ENCODE data around the gene SLC25A43.
"Not testable (repeated sequence)": the region's sequence is repeated elsewhere in the genome, so short reads cannot be mapped to it uniquely, and the experiment has no call there.

Gene SLC25A43

GRCh38 chrX:119468551-119469312, 69.6 kb downstream of the SLC25A43 start:
- DNase-seq = peak; percentile 61

DNA sequence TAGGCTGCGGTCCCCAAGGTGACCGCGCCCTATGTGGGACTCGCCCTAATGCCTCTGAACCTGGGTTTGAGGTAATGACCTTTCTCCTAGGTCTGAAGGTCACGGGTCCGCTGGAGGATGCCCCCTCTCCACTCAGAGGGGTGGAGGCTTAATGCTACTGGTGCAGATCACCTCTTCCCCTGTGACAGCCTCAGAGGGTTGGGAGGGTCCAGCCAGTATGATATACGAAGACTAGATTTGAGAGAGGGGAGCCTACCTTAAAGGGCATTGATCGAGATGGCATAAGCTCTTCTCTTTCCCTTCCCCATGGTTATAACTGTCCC, 70.1 kb downstream of the SLC25A43 start:
- DNase-seq = no peak

DNA sequence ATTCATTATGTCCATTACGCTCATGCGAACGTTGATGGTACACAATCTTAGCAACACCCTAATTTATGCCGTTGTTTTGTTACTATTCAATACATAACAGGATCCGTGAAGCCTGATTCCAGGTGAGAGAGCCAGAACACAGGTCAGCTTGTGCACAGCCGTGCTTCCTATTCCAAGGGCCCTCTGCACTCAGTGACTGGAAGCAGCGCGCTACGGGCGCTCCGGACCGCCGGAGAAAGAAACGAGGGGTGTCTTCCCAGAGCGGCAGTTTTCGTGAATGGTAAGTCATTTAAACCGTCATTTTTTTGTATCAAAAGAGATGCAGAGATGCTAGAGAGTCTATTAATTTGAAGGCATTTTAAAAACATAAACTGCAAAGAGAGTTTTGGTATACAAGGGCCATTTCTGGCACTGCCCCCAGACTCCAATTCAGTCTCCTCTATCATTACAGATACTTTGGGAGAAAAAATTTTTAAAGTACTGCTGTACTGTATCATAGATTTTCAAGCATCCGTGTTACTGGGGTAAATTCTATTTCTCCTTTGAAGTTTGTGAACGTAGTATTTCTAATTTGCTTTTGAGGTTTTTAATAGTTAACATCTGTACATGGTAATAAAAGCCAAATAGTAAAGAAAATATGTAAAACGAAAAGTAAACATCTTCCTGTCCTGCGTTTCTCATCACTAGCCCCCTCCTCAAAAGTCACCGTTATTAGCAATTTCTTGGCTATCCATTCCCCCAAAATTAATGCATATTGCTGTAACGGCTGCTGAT, 75.7 kb downstream of the SLC25A43 start:
- no peak for DNase-seq

- DNase-seq = no peak
These were observed 76.4 kb downstream of the SLC25A43 start for GRCh38 chrX:119475389-119476101.

- DNase-seq = peak; percentile 74
These were observed 78.7 kb downstream of the SLC25A43 start for GRCh38 chrX:119477812-119478232.

GRCh38 chrX:119478504-119478903, 79.4 kb downstream of the SLC25A43 start:
- DNase-seq = no peak

DNA sequence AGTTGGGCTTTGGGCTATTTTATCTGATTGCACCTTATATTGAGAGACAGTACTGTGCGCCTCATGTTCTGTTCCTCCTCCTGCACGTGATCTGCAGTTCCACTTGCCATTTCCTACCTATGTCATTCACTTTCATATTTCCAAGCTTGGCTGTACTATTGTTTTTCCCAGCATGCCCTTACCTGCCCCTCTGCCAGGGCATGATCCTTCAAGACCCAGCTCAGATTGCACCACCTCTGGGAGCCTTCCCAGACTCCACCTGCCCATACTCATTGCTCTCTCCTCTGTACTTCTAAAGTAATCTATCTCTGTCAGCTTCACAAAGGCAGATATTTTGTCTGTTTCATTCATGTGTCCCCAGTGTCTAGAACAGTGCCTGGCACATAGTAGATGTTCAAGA, 80.7 kb downstream of the SLC25A43 start:
- DNase-seq = no peak

- no peak for DNase-seq
These were observed 82.2 kb downstream of the SLC25A43 start for GRCh38 chrX:119481323-119481801.

DNA sequence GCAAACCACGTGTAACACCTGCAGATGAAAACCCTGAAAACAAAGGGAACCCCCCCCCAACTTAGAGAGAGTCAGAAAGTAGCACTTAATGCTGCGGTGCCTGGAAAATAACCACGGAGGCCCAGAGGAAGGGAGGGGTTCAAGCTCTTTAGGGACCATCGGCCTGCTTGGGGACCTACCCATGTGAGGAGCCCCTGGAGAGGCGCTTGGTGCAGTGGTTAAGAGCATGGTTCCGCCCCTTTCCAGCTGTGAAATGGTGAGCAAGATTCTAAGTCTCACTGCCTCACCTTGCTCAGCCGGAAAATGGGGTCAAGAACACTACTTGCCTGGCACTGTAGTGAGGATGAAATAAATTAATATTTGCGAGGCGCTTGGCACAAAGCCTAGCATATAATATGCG, 82.9 kb downstream of the SLC25A43 start:
- no peak for DNase-seq

- DNase-seq = peak; percentile 45
These were observed 83.6 kb downstream of the SLC25A43 start for GRCh38 chrX:119482481-119483480.

DNA sequence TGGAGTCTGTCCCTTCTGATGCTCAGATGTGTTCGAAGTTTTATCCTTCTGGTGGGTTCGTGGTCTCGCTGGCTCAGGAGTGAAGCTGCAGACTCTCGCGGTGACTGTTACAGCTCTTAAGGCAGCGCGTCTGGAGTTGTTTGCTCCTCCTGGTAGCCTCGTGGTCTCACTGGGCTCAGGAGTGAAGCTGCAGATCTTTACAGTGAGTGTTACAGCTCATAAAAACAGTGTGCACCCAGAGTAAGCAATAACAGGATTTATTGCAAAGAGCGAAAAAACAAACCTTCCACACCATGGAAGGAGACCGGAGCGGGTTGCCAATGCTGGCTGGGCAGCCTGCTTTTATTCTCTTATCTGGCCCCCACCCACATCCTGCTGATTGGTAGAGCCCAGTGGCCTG, 87.6 kb downstream of the SLC25A43 start:
- DNase-seq = no peak

DNA sequence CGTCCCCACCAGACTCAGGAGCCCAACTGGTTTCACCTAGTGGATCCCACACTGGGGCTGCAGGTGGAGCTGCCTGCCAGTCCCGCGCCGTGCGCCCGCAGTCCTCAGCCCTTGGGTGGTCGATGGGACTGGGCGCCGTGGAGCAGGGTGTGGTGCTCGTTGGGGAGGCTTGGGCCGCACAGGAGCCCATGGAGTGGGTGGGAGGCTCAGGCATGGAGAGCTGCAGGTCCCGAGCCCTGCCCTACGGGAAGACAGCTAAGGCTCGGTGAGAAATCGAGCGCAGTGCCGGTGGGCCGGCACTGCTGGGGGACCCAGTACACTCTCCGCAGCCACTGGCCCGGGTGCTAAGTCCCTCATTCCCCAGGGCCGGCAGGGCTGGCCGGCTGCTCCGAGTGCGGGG, 88.6 kb downstream of the SLC25A43 start:
- not testable (repeated sequence) for DNase-seq

DNA sequence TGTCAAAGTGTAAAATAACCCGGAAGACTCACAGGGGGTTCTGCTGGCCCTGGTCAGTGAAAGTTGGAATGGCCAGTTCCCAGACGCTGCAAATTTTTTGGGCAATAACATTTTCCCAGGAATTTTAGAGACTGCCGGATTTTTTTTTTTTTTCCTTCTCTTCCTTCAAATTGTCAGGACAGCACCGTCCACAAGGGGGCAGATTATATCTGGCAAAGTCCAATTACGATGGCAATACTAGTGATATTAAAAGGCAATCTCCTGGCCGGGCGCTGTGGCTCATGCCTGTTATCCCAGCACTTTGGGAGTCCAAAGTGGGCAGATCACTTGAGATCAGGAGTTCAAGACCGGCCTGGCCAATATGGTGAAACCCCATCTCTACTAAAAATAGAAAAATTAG, 89.6 kb downstream of the SLC25A43 start:
- no peak for DNase-seq

- no peak for DNase-seq
These were observed 90.3 kb downstream of the SLC25A43 start for GRCh38 chrX:119489212-119490074.

- DNase-seq = no peak
These were observed 93.3 kb downstream of the SLC25A43 start for GRCh38 chrX:119492463-119492862.

DNA sequence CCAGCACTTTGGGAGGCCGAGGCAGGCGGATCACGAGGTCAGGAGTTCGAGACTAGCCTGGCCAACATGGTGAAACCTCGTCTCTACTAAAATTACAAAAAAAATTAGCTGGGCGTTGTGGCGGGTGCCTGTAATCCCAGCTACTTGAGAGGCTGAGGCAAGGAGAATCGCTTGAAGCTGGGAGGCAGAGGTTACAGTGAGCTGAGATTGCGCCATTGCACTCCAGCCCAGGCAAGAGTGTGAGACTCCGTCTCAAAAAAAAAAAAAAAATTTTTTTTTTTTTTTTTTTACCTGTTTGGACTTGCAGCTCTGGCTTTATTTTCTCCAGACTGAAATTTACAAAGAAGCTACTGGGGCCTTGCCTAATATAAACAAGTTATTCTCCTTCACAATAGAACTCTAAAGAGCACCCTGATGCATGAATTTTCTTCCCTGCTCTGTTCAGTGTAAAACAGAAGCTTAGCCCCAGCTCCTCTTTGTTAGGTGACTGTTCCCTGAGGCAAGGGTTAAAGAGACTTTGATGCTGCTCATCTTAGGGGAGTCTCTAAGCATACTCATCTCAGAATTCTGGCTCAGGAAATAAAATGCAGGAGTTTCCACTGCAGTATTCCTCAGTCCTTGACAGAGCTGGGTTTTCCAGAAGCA, 94.8 kb downstream of the SLC25A43 start:
- not testable (repeated sequence) for DNase-seq

GRCh38 chrX:119495734-119496726, 96.9 kb downstream of the SLC25A43 start:
- DNase-seq = no peak

GRCh38 chrX:119497185-119497584, 98.0 kb downstream of the SLC25A43 start:
- DNase-seq = no peak

- no peak for DNase-seq
These were observed 101.1 kb downstream of the SLC25A43 start for GRCh38 chrX:119500061-119500800.

All from NCI-H226 (cell line).